Progenitor cell of endocrine pancreas (in vitro differentiated cells): ENCODE data around the gene STOML3. TPM values are rescaled to one million over a fixed set of nuclear protein-coding genes. Genes with fewer than 3 reads are reported as not detected.

ENCODE experiments used
- DNase-seq: peaks from one replicate; pipeline ENCODE4 v3.0.0; 2021; ENCODE audit warnings: low spot score; ENCODE audit not compliant: unreplicated experiment
- H3K27ac Mint-ChIP-seq: 2 replicates; pipeline ENCODE4 v1.8.0; 2021; ENCODE audit warnings: mild to moderate bottlenecking, moderate library complexity, mixed read lengths
- H3K27me3 Mint-ChIP-seq: 2 replicates; pipeline ENCODE4 v1.8.0; 2021; ENCODE audit warnings: mixed read lengths
- H3K36me3 Mint-ChIP-seq: 2 replicates; pipeline ENCODE4 v1.8.0; 2022; ENCODE audit warnings: mixed read lengths; ENCODE audit not compliant: insufficient read depth
- H3K4me1 Mint-ChIP-seq: 2 replicates; pipeline ENCODE4 v1.8.0; 2021; ENCODE audit warnings: low read depth, mixed read lengths
- H3K4me3 Mint-ChIP-seq: 2 replicates; pipeline ENCODE4 v1.8.0; 2021; ENCODE audit warnings: low read depth, mild to moderate bottlenecking, moderate library complexity, mixed read lengths
- H3K9me3 Mint-ChIP-seq: 2 replicates; pipeline ENCODE4 v1.8.0; 2021; ENCODE audit warnings: low read depth, mixed read lengths
- CTCF ChIP-seq: fragments of 200-600 bp; sonication (generic); IDR thresholded peaks from one replicate; pipeline ENCODE4 v1.5.0; 2021; ENCODE audit warnings: antibody characterized with exemption, mild to moderate bottlenecking; ENCODE audit not compliant: unreplicated experiment
- total RNA-seq: library from RNA; stranded (reverse); gene quantifications from 2 replicates; pipeline ENCODE4 v1.2.1, GENCODE V29; 2021

Gene STOML3
- total RNA-seq, 1 donor from 2014 or later = not detected

- Mint-ChIP-seq H3K4me1 (no peaks in the 10 kb centered on the region), H3K27ac (no peak overlapping the region), H3K36me3 (no peaks in the 10 kb centered on the region), H3K9me3 (no peaks in the 10 kb centered on the region), H3K4me3 (no peak overlapping the region), H3K27me3 (no peaks in the 10 kb centered on the region)
- TF ChIP-seq CTCF = no peak
- DNase-seq = no peak
These were observed 21.4 kb downstream of the STOML3 start for GRCh38 chr13:38969187-38969586.

- Mint-ChIP-seq H3K27me3 (no peaks in the 10 kb centered on the region), H3K36me3 (no peaks in the 10 kb centered on the region), H3K4me1 (no peaks in the 10 kb centered on the region), H3K27ac (no peak overlapping the region), H3K9me3 (no peaks in the 10 kb centered on the region), H3K4me3 (no peak overlapping the region)
- TF ChIP-seq CTCF = no peak
- no peak for DNase-seq
These were observed 23.2 kb downstream of the STOML3 start for GRCh38 chr13:38967446-38967845.

GRCh38 chr13:38965281-38965680 is 25.4 kb downstream of the STOML3 start:
- no peak overlapping the region for H3K27ac Mint-ChIP-seq
- H3K4me1 Mint-ChIP-seq = no peaks in the 10 kb centered on the region
- TF ChIP-seq CTCF = no peak
- H3K27me3 Mint-ChIP-seq = no peaks in the 10 kb centered on the region
- no peak for DNase-seq
- H3K4me3 Mint-ChIP-seq = no peak overlapping the region
- H3K36me3 Mint-ChIP-seq = no peaks in the 10 kb centered on the region
- no peaks in the 10 kb centered on the region for H3K9me3 Mint-ChIP-seq

GRCh38 chr13:38960175-38960574 is 30.5 kb downstream of the STOML3 start:
- H3K36me3 Mint-ChIP-seq = no peaks in the 10 kb centered on the region
- no peak overlapping the region for H3K27ac Mint-ChIP-seq
- H3K4me1 Mint-ChIP-seq = no peaks in the 10 kb centered on the region
- DNase-seq = no peak
- no peaks in the 10 kb centered on the region for H3K9me3 Mint-ChIP-seq
- no peak for TF ChIP-seq CTCF
- no peaks in the 10 kb centered on the region for H3K27me3 Mint-ChIP-seq
- H3K4me3 Mint-ChIP-seq = no peak overlapping the region

GRCh38 chr13:38957794-38958592 is 32.6 kb downstream of the STOML3 start:
- DNase-seq = no peak
- no peak for TF ChIP-seq CTCF
- Mint-ChIP-seq H3K9me3 (no peaks in the 10 kb centered on the region), H3K4me1 (no peaks in the 10 kb centered on the region), H3K27ac (no peak overlapping the region), H3K36me3 (no peaks in the 10 kb centered on the region), H3K4me3 (no peak overlapping the region), H3K27me3 (no peaks in the 10 kb centered on the region)
